Measurements from ENCODE around the gene SSC5D.

SSC5D gene

GRCh38 chr19:55567708-55568328 lies 79.6 kb downstream of the SSC5D start:
- DNase-seq: no peak
